Panc1 (cell line): Measurements from ENCODE around the gene POC1B. TPM values are rescaled to one million over a fixed set of nuclear protein-coding genes. Genes with fewer than 3 reads are reported as not detected.
A peak's percentile ranks its signal among the peaks of the same experiment; 100 is the strongest.

Source experiments
- ATAC-seq: fragments of 200-7000 bp; cut with Tn5 transposase; 2 replicates; pipeline ENCODE4 v1.9.1; 2020; ENCODE audit warnings: mild to moderate bottlenecking, moderate library complexity
- BruUV-seq: library from RNA; stranded (reverse); fragments of 400-500 nt; replicated peaks from 2 replicates; lab custom pipeline; 2021; lab: Mats Ljungman, UMichigan
- CTCF ChIA-PET: fragments of 300-600 bp; sonication (Branson Sonifier 250); formaldehyde crosslinking; loops from one replicate; lab custom pipeline; 2022; ENCODE audit warnings: antibody characterized with exemption; lab: Charles Lee
- POLR2A ChIA-PET: fragments of 300-600 bp; sonication (Branson Sonifier 250); formaldehyde crosslinking; loops from one replicate; lab custom pipeline; 2022; ENCODE audit warnings: antibody characterized with exemption; lab: Charles Lee
- DNase-seq: peaks from one replicate; pipeline ENCODE4 v3.0.0-alpha.2; 2010; ENCODE audit warnings: low read depth, low spot score
- H3K27ac ChIP-seq: 2 replicates; pipeline ENCODE4 v1.5.1; 2011; ENCODE audit warnings: mild to moderate bottlenecking, low read length, inconsistent platforms
- H3K27me3 ChIP-seq: fragments of 200-500 bp; sonication (Bioruptor generic); 2 replicates; pipeline ENCODE4 v1.6.0; 2014; ENCODE audit warnings: low read length, inconsistent platforms; ENCODE audit not compliant: control insufficient read depth, insufficient read depth
- H3K36me3 ChIP-seq: fragments of 200-500 bp; sonication (Bioruptor generic); 2 replicates; pipeline ENCODE4 v1.5.1; 2014; ENCODE audit warnings: inconsistent platforms, mild to moderate bottlenecking, low read length, moderate library complexity; ENCODE audit not compliant: control insufficient read depth, insufficient read depth
- H3K4me1 ChIP-seq: 2 replicates; pipeline ENCODE4 v1.5.1; 2011; ENCODE audit warnings: inconsistent platforms, mild to moderate bottlenecking, low read length, moderate library complexity; ENCODE audit not compliant: control insufficient read depth, insufficient read depth
- H3K4me3 ChIP-seq, 2 experiments: 2 replicates each; pipeline ENCODE4 v1.5.1; 2011 to 2012; ENCODE audit warnings: low read depth in 2 of 2, low read length in 2 of 2, mild to moderate bottlenecking in 2 of 2, inconsistent platforms in 1 of 2, moderate library complexity in 1 of 2
- H3K9me3 ChIP-seq: fragments of 200-500 bp; sonication (Bioruptor generic); 2 replicates; pipeline ENCODE4 v1.5.1; 2014; ENCODE audit warnings: low read depth, mild to moderate bottlenecking, inconsistent platforms, low read length, moderate library complexity; ENCODE audit not compliant: control insufficient read depth, insufficient read depth
- CTCF ChIP-seq: fragments of 450-650 bp; IDR thresholded peaks from 2 replicates; pipeline ENCODE4 v1.5.1; 2017; ENCODE audit warnings: mild to moderate bottlenecking
- POLR2AphosphoS5 ChIP-seq: IDR thresholded peaks from 2 replicates; pipeline ENCODE4 v1.6.1; 2012; ENCODE audit warnings: mild to moderate bottlenecking, low read depth, low read length, moderate library complexity
- SIN3A ChIP-seq: IDR thresholded peaks from 2 replicates; pipeline ENCODE4 v1.6.1; 2012; ENCODE audit warnings: low read depth, mild to moderate bottlenecking, low read length, moderate library complexity, borderline replicate concordance; ENCODE audit not compliant: insufficient read depth
- TCF7L2 ChIP-seq: IDR thresholded peaks from 2 replicates; pipeline ENCODE4 v1.6.1; 2011; ENCODE audit warnings: mild to moderate bottlenecking, low read depth, low read length, inconsistent platforms
- in situ Hi-C: cut with HindIII; loops from 2 replicates; pipeline ENCODE4 v1.10.0; 2016; ENCODE audit warnings: low sequenced_read_pairs, low pct_unique_long_range_greater_than_20kb
- intact Hi-C: fragments of 100-400 bp; cut with micrococcal nuclease; formaldehyde crosslinking; loops from one replicate; pipeline ENCODE4 v1.10.0; 2022; ENCODE audit not compliant: unreplicated experiment
- total RNA-seq: library from RNA; stranded (reverse); gene quantifications from one replicate; pipeline ENCODE4 v1.2.1, GENCODE V29; 2021; ENCODE audit not compliant: unreplicated experiment
- TF ChIP-seq, protein P1 (sequence below), 2 experiments: IDR thresholded peaks; 2 replicates each; pipeline ENCODE4 v1.6.1; 2011 to 2012; ENCODE audit warnings: low read depth in 2 of 2, control low read depth in 1 of 2, low read length in 1 of 2, mild to moderate bottlenecking in 1 of 2, moderate library complexity in 1 of 2; ENCODE audit not compliant: insufficient read depth in 1 of 2

Gene POC1B
- total RNA-seq, 1 experiment from 2014 or later = 7.3 TPM

GRCh38 chr12:89528434-89528833, 2.6 kb upstream of the POC1B start:
- Histone ChIP-seq H3K4me3 (no peak overlapping the region), H3K4me1 (peaks cover 8% of the 10 kb centered on the region), H3K9me3 (no peaks in the 10 kb centered on the region), H3K27ac (no peak overlapping the region), H3K36me3 (no peaks in the 10 kb centered on the region; the same call in 1 of the 2 replicates), H3K27me3 (no peaks in the 10 kb centered on the region)
- no peak for DNase-seq
- in situ Hi-C loops = no loop called here
- CTCF ChIA-PET = no interaction called here
- TF ChIP-seq TCF7L2 (no peak), POLR2AphosphoS5 (no peak), CTCF (no peak), SIN3A (no peak)
- TF ChIP-seq, protein P1, sequence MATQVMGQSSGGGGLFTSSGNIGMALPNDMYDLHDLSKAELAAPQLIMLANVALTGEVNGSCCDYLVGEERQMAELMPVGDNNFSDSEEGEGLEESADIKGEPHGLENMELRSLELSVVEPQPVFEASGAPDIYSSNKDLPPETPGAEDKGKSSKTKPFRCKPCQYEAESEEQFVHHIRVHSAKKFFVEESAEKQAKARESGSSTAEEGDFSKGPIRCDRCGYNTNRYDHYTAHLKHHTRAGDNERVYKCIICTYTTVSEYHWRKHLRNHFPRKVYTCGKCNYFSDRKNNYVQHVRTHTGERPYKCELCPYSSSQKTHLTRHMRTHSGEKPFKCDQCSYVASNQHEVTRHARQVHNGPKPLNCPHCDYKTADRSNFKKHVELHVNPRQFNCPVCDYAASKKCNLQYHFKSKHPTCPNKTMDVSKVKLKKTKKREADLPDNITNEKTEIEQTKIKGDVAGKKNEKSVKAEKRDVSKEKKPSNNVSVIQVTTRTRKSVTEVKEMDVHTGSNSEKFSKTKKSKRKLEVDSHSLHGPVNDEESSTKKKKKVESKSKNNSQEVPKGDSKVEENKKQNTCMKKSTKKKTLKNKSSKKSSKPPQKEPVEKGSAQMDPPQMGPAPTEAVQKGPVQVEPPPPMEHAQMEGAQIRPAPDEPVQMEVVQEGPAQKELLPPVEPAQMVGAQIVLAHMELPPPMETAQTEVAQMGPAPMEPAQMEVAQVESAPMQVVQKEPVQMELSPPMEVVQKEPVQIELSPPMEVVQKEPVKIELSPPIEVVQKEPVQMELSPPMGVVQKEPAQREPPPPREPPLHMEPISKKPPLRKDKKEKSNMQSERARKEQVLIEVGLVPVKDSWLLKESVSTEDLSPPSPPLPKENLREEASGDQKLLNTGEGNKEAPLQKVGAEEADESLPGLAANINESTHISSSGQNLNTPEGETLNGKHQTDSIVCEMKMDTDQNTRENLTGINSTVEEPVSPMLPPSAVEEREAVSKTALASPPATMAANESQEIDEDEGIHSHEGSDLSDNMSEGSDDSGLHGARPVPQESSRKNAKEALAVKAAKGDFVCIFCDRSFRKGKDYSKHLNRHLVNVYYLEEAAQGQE (IDR thresholded peaks at IDR 0.05; ENCODE audit: insufficient read depth in 1 of 2, low read depth in 2 of 2, low read length in 1 of 2) = no peak
- BruUV-seq = no TSS peak
- POLR2A ChIA-PET = no interaction called here
- intact Hi-C loops = loop anchor here (2.0 kb wide), 2 partner anchors 58 to 510 kb away; no protein-coding TSS in a partner anchor
- ATAC-seq = no peak

- Histone ChIP-seq H3K4me1 (peaks cover 27% of the 10 kb centered on the region), H3K9me3 (no peaks in the 10 kb centered on the region), H3K36me3 (no peaks in the 10 kb centered on the region; the same call in 1 of the 2 replicates), H3K4me3 (peak overlapping the region; percentile 89 to 93), H3K27me3 (no peaks in the 10 kb centered on the region), H3K27ac (peak overlapping the region; percentile 85)
- TF ChIP-seq CTCF (no peak), SIN3A (no peak), POLR2AphosphoS5 (no peak), TCF7L2 (peak; percentile 86)
- TF ChIP-seq, protein P1 (IDR thresholded peaks at IDR 0.05; ENCODE audit: insufficient read depth in 1 of 2, low read depth in 2 of 2, low read length in 1 of 2) = no peak
- intact Hi-C loops = loop anchor here (2.0 kb wide), 1 partner anchor 173 kb away; the partner anchor contains the start of gene DUSP6
- ChIA-PET POLR2A (interaction anchor here (0.7 kb wide), 1 partner anchor 316 kb away, joined by 3 read pairs; no protein-coding TSS in a partner anchor), CTCF (no interaction called here)
- DNase-seq (no peak), ATAC-seq (peak; percentile 35)
- BruUV-seq = no TSS peak
- in situ Hi-C loops = no loop called here
These were observed 483 bp downstream of the POC1B start for GRCh38 chr12:89525305-89525823.
